Karpas-422 (cell line): ENCODE measurements around the gene PLA2G4D. TPM values are rescaled to one million over a fixed set of nuclear protein-coding genes. Genes with fewer than 3 reads are reported as not detected.

ENCODE experiments used
- DNase-seq: peaks from one replicate; pipeline ENCODE4 v3.0.0-alpha.2; 2015
- H2AFZ ChIP-seq: fragments of 200-600 bp; sonication (generic); 2 replicates; pipeline ENCODE4 v1.6.1; 2014; ENCODE audit warnings: antibody characterized with exemption, low read length, mixed read lengths
- H3K27ac ChIP-seq: fragments of 200-600 bp; sonication (generic); 2 replicates; pipeline ENCODE4 v1.5.1; 2014; ENCODE audit warnings: mild to moderate bottlenecking, low read length, moderate library complexity
- H3K27me3 ChIP-seq: fragments of 200-600 bp; sonication (generic); 2 replicates; pipeline ENCODE4 v1.6.1; 2014; ENCODE audit warnings: low read length, mixed read lengths
- H3K36me3 ChIP-seq: fragments of 200-600 bp; sonication (generic); 2 replicates; pipeline ENCODE4 v1.6.1; 2014; ENCODE audit warnings: low read length, mixed read lengths; ENCODE audit not compliant: insufficient read depth
- H3K4me1 ChIP-seq: fragments of 200-600 bp; sonication (generic); 2 replicates; pipeline ENCODE4 v1.6.1; 2014; ENCODE audit warnings: mild to moderate bottlenecking, low read length, mixed read lengths
- H3K4me2 ChIP-seq: fragments of 200-600 bp; sonication (generic); 2 replicates; pipeline ENCODE4 v1.6.1; 2014; ENCODE audit warnings: low read length, low read depth, mild to moderate bottlenecking; ENCODE audit not compliant: poor library complexity, severe bottlenecking
- H3K4me3 ChIP-seq: fragments of 200-600 bp; sonication (generic); 2 replicates; pipeline ENCODE4 v1.5.1; 2014; ENCODE audit warnings: mild to moderate bottlenecking, antibody characterized with exemption, low read length, mixed read lengths
- H3K79me2 ChIP-seq: fragments of 200-600 bp; sonication (generic); 2 replicates; pipeline ENCODE4 v1.6.1; 2014; ENCODE audit warnings: mild to moderate bottlenecking, low read length, mixed read lengths
- H3K9ac ChIP-seq: fragments of 200-600 bp; sonication (generic); 2 replicates; pipeline ENCODE4 v1.6.0; 2014; ENCODE audit warnings: low read length
- H3K9me2 ChIP-seq: fragments of 200-600 bp; sonication (generic), shearing (Covaris generic); replicated peaks from 2 replicates; pipeline ENCODE4 v1.6.0; 2014; ENCODE audit warnings: mild to moderate bottlenecking, low read length, moderate library complexity; ENCODE audit not compliant: insufficient read depth
- H3K9me3 ChIP-seq: fragments of 300-700, 200-600 bp; sonication (generic); 2 replicates; pipeline ENCODE4 v1.6.1; 2014; ENCODE audit warnings: low read length, mixed read lengths
- H4K20me1 ChIP-seq: fragments of 200-600 bp; sonication (generic); 2 replicates; pipeline ENCODE4 v1.6.1; 2014; ENCODE audit warnings: mild to moderate bottlenecking, antibody characterized with exemption, low read length, low read depth; ENCODE audit not compliant: insufficient read depth
- total RNA-seq: library from RNA; depleted of rRNA; stranded (reverse); fragments of >200 nt; shearing (Covaris generic); gene quantifications from 2 replicates; pipeline ENCODE4 v1.2.3, GENCODE V29; 2014; ENCODE audit warnings: low replicate concordance

Gene PLA2G4D
- total RNA-seq, 1 experiment from 2014 or later = not detected

DNA sequence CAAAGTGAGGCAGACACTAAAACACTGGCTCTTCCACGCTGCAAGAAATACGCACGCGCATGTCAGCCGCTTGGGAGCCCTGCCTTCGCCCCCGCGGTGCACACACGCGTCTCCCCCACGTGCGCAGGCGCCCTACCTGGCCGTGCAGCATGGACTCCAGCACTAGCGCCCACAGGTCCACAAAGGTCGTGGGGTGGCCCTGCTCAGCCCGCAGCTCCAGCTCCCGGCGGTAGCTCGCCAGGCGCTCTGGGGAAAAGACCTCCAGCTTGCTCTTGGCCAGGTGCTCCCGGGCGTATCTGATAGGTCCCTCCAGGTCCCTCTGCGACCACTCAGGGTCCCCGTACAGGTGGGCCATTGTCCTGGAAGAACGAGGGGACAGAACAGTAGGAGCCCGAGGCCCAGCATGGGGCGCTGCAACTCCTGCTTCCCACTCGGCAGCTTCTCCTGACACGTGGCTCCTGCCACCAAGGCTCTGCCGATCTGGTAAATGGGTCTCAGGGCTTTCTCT, 14.9 kb downstream of the PLA2G4D start:
- Histone ChIP-seq H3K27ac (no peak overlapping the region), H3K9me3 (no peaks in the 10 kb centered on the region), H3K9ac (no peak overlapping the region), H3K79me2 (no peaks in the 10 kb centered on the region), H3K4me2 (peak overlapping the region; percentile 31), H3K27me3 (no peaks in the 10 kb centered on the region), H2AFZ (no peak overlapping the region), H4K20me1 (no peaks in the 10 kb centered on the region), H3K4me3 (no peak overlapping the region), H3K36me3 (no peaks in the 10 kb centered on the region), H3K9me2 (no peaks in the 10 kb centered on the region), H3K4me1 (peaks cover 4% of the 10 kb centered on the region; the same call in 1 of the 2 replicates)
- no peak for DNase-seq

DNA sequence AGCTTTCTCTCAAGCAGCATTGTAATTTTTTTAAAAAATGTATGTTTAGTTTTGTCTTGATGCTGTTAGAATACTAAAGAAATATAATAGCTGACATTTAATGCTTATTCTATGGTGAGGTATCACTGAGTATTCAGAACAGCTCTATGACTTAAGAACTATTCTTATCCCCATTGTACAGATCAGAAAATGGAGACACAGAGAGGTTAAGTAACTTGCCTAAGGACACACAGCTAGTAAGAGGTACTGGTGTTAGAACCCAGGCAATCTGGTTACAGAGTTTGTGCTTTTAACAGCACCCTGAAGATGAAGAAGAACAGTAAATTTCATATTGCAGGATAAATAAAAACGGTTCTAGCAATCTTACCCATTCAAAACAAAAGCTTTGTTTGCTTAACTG, 15.5 kb downstream of the PLA2G4D start:
- Histone ChIP-seq H3K4me3 (no peak overlapping the region), H3K79me2 (no peaks in the 10 kb centered on the region), H3K9me2 (no peaks in the 10 kb centered on the region), H2AFZ (no peak overlapping the region), H3K4me2 (no peak overlapping the region), H3K9ac (no peak overlapping the region), H3K27ac (no peak overlapping the region), H4K20me1 (no peaks in the 10 kb centered on the region), H3K4me1 (peaks cover 4% of the 10 kb centered on the region; the same call in 1 of the 2 replicates), H3K27me3 (no peaks in the 10 kb centered on the region), H3K9me3 (no peaks in the 10 kb centered on the region), H3K36me3 (no peaks in the 10 kb centered on the region)
- no peak for DNase-seq

DNA sequence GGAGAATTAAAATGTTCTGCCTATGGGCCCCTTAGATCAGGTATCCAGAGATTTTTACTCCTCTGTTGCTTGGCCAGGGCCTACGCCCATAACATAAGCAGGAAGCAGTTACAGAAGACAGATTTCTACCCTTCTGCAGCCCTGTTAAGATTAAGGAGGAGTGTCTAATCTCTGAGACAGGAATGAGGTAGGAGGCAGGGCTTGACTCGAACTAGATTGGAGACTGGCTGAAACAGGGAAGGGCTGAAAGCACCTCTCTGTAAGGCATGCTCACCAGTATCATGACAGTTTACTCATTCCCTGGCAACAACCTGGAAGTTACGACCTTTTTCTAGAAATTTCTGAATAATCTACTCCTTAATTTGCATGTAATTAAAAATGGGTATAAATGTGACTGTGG, 16.7 kb downstream of the PLA2G4D start:
- H3K9me3 ChIP-seq = no peaks in the 10 kb centered on the region
- H2AFZ ChIP-seq = no peak overlapping the region
- H4K20me1 ChIP-seq = no peaks in the 10 kb centered on the region
- no peak overlapping the region for H3K9ac ChIP-seq
- H3K4me2 ChIP-seq = no peak overlapping the region
- no peak overlapping the region for H3K27ac ChIP-seq
- H3K36me3 ChIP-seq = no peaks in the 10 kb centered on the region
- H3K79me2 ChIP-seq = no peaks in the 10 kb centered on the region
- no peaks in the 10 kb centered on the region for H3K9me2 ChIP-seq
- H3K27me3 ChIP-seq = no peaks in the 10 kb centered on the region
- DNase-seq = no peak
- peaks cover 4% of the 10 kb centered on the region; the same call in 1 of the 2 replicates for H3K4me1 ChIP-seq
- no peak overlapping the region for H3K4me3 ChIP-seq

DNA sequence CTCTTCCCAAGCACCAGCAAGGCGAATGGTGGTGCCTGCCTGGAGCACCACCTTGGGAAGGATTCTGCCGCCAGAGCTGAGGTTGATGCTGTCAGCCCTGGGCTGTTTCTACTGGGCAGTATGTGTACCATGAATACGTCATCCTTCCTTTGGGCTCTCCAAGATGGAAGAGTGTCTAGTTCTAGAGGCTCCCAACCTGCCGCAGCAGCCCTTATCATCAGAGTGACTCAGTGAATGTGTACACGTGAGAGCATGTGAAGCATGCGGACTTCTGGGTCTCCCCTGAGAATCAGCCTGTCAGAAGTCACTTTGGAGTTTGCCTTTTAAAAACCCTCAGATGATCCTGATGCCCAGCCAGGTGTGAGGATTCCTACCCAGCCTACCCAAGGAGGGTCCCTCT, 20.9 kb downstream of the PLA2G4D start:
- H2AFZ ChIP-seq = no peak overlapping the region
- H3K27me3 ChIP-seq = no peaks in the 10 kb centered on the region
- H3K9ac ChIP-seq = no peak overlapping the region
- no peaks in the 10 kb centered on the region for H3K79me2 ChIP-seq
- H3K36me3 ChIP-seq = no peaks in the 10 kb centered on the region
- H4K20me1 ChIP-seq = no peaks in the 10 kb centered on the region
- peaks cover 4% of the 10 kb centered on the region; the same call in 1 of the 2 replicates for H3K4me1 ChIP-seq
- no peaks in the 10 kb centered on the region for H3K9me3 ChIP-seq
- H3K9me2 ChIP-seq = no peaks in the 10 kb centered on the region
- no peak overlapping the region for H3K4me3 ChIP-seq
- no peak overlapping the region for H3K4me2 ChIP-seq
- no peak overlapping the region for H3K27ac ChIP-seq
- DNase-seq = no peak

DNA sequence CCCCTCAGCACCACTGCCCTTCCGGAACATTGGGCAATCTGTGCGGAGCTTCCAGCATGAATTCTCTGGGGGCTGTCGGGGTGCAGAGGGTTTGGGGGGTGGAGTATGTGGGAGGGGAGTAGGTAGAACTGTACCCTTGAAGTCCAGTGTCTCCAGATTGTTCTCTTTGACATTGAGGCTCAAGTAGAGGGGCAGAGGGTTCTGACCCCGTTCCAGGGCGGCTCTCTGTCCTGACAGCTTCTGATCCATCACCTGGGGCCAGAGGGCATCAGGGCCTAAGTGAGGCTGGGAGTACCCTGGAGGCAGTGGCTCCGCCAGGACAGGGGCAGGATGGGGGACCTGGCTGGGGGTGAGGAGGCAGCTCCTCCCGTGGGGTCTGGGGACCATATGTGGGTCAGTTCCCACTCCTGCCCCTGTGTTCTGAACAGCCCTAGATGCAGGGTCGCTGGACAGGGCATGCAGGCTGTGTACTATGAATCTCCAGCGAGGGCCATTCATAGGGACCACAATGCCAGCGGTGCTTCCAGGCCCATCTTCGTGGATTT, 22.1 kb downstream of the PLA2G4D start:
- H3K4me1 ChIP-seq = no peaks in the 10 kb centered on the region
- H3K4me3 ChIP-seq = no peak overlapping the region
- no peak overlapping the region for H3K4me2 ChIP-seq
- no peaks in the 10 kb centered on the region for H4K20me1 ChIP-seq
- no peaks in the 10 kb centered on the region for H3K9me2 ChIP-seq
- H3K27ac ChIP-seq = no peak overlapping the region
- no peaks in the 10 kb centered on the region for H3K36me3 ChIP-seq
- no peak for DNase-seq
- H3K27me3 ChIP-seq = no peaks in the 10 kb centered on the region
- H3K79me2 ChIP-seq = no peaks in the 10 kb centered on the region
- no peak overlapping the region for H3K9ac ChIP-seq
- H3K9me3 ChIP-seq = peaks cover 3% of the 10 kb centered on the region; the same call in 1 of the 2 replicates
- no peak overlapping the region for H2AFZ ChIP-seq

DNA sequence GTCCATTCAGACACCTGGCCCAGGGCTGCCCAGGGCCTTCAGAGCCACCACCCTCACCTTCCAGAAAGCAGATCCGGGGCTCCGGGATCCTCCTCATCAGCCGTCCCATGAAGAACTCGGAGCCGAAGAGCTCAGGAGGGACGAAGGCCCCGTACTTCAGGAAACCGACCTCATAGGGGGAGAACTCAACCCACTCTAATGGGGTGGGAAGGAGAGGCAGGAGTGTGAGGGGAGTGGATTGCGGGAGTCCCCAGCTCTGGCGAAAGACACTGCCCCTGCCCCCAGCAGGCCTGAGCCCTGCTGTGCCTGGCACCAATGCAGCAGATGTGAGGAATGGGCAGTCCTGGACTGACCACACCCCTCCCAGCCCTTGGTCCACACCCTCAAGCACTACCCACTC, 22.6 kb downstream of the PLA2G4D start:
- Histone ChIP-seq H3K4me1 (no peaks in the 10 kb centered on the region), H3K9me3 (peaks cover 3% of the 10 kb centered on the region; the same call in 1 of the 2 replicates), H3K4me3 (no peak overlapping the region), H3K27me3 (no peaks in the 10 kb centered on the region), H3K27ac (no peak overlapping the region), H2AFZ (no peak overlapping the region), H3K79me2 (no peaks in the 10 kb centered on the region), H3K36me3 (no peaks in the 10 kb centered on the region), H4K20me1 (no peaks in the 10 kb centered on the region), H3K9me2 (no peaks in the 10 kb centered on the region), H3K9ac (no peak overlapping the region), H3K4me2 (no peak overlapping the region)
- no peak for DNase-seq

DNA sequence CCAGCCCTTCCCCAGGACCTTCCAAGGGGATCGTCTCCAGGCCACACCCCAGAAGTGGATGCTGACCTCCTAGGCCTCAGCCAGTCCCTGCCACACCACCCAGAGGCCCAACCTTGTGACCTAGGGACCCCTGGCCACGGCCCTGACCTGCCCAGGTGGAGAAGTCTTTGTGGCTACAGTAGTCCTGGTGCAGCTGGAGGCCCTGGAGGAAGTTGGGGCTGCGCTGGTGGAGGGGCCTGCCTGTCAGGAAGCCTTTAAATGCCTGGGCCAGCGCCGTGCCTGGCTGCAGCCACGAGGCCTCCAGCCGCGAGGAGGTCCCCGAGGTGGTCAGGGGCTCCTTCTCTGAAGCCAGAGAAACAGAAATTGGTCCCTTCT, 23.4 kb downstream of the PLA2G4D start:
- H3K9ac ChIP-seq = no peak overlapping the region
- H3K27ac ChIP-seq = no peak overlapping the region
- H3K9me3 ChIP-seq = peaks cover 3% of the 10 kb centered on the region; the same call in 1 of the 2 replicates
- H2AFZ ChIP-seq = no peak overlapping the region
- H3K36me3 ChIP-seq = no peaks in the 10 kb centered on the region
- no peaks in the 10 kb centered on the region for H4K20me1 ChIP-seq
- H3K4me3 ChIP-seq = no peak overlapping the region
- H3K27me3 ChIP-seq = no peaks in the 10 kb centered on the region
- DNase-seq = no peak
- no peaks in the 10 kb centered on the region for H3K9me2 ChIP-seq
- no peak overlapping the region for H3K4me2 ChIP-seq
- no peaks in the 10 kb centered on the region for H3K4me1 ChIP-seq
- H3K79me2 ChIP-seq = no peaks in the 10 kb centered on the region

DNA sequence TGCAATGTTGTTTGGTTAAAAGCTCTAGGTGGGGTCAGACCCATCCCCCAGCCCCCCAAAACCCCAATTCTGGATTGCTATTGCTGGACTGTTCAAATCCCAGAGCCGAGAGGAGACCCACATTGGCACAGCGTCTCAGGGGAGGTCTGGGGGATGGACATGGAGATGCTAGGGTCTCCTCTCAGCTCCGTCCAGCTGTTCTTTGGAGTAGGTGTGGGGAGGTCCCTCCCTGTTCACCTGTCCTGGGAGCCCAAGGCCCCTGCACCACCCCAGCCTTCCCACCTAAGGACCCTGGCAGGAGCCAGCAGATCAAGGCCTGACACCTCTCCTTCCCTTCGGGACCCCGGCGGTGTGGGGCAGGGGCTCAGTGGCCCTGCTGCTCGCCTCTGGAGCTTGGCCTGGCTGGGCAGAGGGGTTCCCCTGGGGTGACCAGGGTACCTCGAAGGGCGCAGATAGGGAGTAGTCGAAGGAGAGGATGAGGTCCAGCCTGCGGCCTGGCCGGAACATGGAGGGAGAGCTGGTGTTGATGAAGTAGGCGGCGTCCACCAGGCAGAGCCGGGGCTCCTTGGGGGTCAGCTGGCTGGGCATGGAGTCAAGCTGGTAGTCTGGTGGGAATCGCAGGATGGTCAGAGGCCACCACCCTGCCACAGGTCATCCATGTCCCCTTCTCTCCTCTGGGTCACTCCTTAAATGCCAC, 23.9 kb downstream of the PLA2G4D start:
- Histone ChIP-seq H3K9me3 (peaks cover 3% of the 10 kb centered on the region; the same call in 1 of the 2 replicates), H2AFZ (no peak overlapping the region), H3K27ac (no peak overlapping the region), H3K79me2 (no peaks in the 10 kb centered on the region), H3K4me3 (no peak overlapping the region), H4K20me1 (no peaks in the 10 kb centered on the region), H3K4me1 (peaks cover 1% of the 10 kb centered on the region), H3K36me3 (no peaks in the 10 kb centered on the region), H3K4me2 (no peak overlapping the region), H3K9ac (no peak overlapping the region), H3K9me2 (no peaks in the 10 kb centered on the region), H3K27me3 (no peaks in the 10 kb centered on the region)
- DNase-seq = no peak
